Natural killer cell treated with Interleukin-12 subunit alpha and Interleukin-12 subunit beta and Interleukin-15 and Interleukin-18, amount 100 ng/mL, for 72 hours (primary cell): ENCODE data around the gene PFKP. TPM values are rescaled to one million over a fixed set of nuclear protein-coding genes. Genes with fewer than 3 reads are reported as not detected.

Source experiments
- ATAC-seq, 2 donors: fragments of 150-1000 bp; cut with Tn5 transposase in 1 of 2; sonication (Bioruptor Pico), chemical (Tn5 transposase) in 1 of 2; 2 replicates each; pipeline ENCODE4 v1.10.0; 2021
- DNase-seq: peaks from one replicate; pipeline ENCODE4 v3.0.0; 2022; ENCODE audit warnings: low spot score
- H3K27ac Mint-ChIP-seq, 2 donors: 1 replicate in 1 of 2; 2 replicates in 1 of 2; pipeline ENCODE4 v1.8.0; 2022; ENCODE audit warnings: mixed read lengths in 2 of 2, mild to moderate bottlenecking in 1 of 2, moderate library complexity in 1 of 2
- H3K27me3 Mint-ChIP-seq, 2 donors: 1 replicate in 1 of 2; 2 replicates in 1 of 2; pipeline ENCODE4 v1.8.0; 2022; ENCODE audit warnings: mixed read lengths in 2 of 2
- H3K36me3 Mint-ChIP-seq: one replicate; pipeline ENCODE4 v1.8.0; 2022; ENCODE audit warnings: mixed read lengths
- H3K4me1 Mint-ChIP-seq, 2 donors: 1 replicate in 1 of 2; 2 replicates in 1 of 2; pipeline ENCODE4 v1.8.0; 2022; ENCODE audit warnings: low read depth in 2 of 2, mixed read lengths in 2 of 2, mild to moderate bottlenecking in 1 of 2
- H3K4me3 Mint-ChIP-seq: one replicate; pipeline ENCODE4 v1.8.0; 2022; ENCODE audit warnings: mixed read lengths
- H3K9me3 Mint-ChIP-seq: 2 replicates; pipeline ENCODE4 v1.8.0; 2022; ENCODE audit warnings: mixed read lengths
- total RNA-seq, 2 donors: library from RNA; stranded (reverse); gene quantifications; one replicate each; pipeline ENCODE4 v1.2.3, GENCODE V29; 2022

PFKP gene
- total RNA-seq, 2 donors from 2014 or later, result 199 to 239 TPM

DNA sequence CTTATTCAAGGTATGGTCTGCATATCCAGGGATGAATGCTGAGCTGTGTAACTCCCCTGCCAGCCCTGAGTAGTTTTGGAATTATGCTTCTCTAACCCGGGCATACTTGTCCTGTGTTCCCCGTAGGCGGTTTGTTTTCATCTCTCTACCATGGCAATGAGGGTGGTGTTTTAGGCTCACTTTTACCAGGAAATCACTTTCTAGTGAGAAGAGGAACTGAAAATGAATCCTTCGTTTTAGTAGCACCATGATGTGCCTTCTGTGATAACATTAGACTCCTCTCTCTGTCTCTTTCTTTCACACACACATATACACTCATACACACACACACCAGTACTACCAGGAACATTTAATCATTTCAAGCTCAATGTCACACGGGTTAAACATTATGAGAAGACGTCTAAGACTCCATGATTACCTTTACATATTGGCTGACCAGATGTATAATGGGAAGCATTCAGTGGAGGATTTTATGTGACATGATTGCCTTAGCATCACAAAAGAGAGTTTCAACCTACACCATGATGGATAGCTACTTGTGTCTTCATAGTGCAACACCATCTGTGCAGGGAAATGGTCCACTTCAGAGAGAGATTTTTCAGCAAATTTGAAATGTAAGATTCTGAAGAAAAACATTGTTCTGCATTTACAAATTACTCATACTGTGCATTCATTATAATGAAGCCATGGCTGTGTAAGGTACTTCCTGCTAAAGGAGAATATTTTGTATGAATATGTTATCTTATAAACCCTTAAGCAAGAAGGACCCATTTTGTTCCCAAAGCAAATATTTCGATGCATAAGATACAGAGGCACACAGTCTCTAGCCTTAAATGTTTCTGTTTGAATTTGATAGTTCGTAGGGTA lies 31.0 kb upstream of the PFKP start:
- Mint-ChIP-seq H3K27me3 (peaks cover 27 to 50% of the 10 kb centered on the region in 2 donors), H3K36me3 (no peaks in the 10 kb centered on the region), H3K4me1 (peaks cover 3 to 5% of the 10 kb centered on the region in 2 donors), H3K4me3 (no peak overlapping the region), H3K9me3 (no peaks in the 10 kb centered on the region), H3K27ac (no peak overlapping the region)
- no peak for DNase-seq
- ATAC-seq, result no peak

- Mint-ChIP-seq H3K27me3 (peaks cover 22 to 42% of the 10 kb centered on the region in 2 donors), H3K36me3 (no peaks in the 10 kb centered on the region), H3K4me1 (peaks cover 3 to 5% of the 10 kb centered on the region in 2 donors), H3K9me3 (no peaks in the 10 kb centered on the region), H3K27ac (no peak overlapping the region), H3K4me3 (no peak overlapping the region)
- no peak for DNase-seq
- ATAC-seq, result no peak
These were observed 30.2 kb upstream of the PFKP start for GRCh38 chr10:3037182-3037581.

DNA sequence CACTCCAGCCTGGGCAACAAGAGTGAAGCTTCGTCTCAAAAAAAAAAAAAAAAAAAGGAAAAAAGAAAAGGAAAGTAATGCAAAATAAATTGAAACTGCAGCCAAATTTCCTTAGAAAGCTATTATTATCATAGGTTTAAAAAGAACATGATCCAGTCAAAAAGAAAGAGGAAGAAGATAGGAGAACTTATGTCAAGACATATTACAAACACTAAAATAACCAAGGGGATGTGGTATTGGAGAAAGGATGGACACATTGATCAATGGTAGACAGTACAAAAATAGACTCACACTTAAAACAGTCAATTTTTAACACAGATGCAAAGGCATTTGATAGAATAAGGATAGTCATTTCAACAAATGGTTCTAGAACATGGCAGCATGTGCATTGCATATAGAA lies 27.3 kb upstream of the PFKP start:
- peaks cover 5 to 7% of the 10 kb centered on the region in 2 donors for H3K4me1 Mint-ChIP-seq
- H3K27ac Mint-ChIP-seq, result no peak overlapping the region
- no peak for ATAC-seq
- H3K36me3 Mint-ChIP-seq, result no peaks in the 10 kb centered on the region
- no peak for DNase-seq
- no peaks in the 10 kb centered on the region for H3K9me3 Mint-ChIP-seq
- H3K27me3 Mint-ChIP-seq, result peaks cover 24 to 31% of the 10 kb centered on the region in 2 donors
- no peak overlapping the region for H3K4me3 Mint-ChIP-seq

GRCh38 chr10:3042589-3042988 lies 24.8 kb upstream of the PFKP start:
- peaks cover 0 to 3% of the 10 kb centered on the region in 2 donors for H3K4me1 Mint-ChIP-seq
- no peak overlapping the region for H3K27ac Mint-ChIP-seq
- no peak overlapping the region for H3K4me3 Mint-ChIP-seq
- DNase-seq (no peak), ATAC-seq (no peak)
- H3K9me3 Mint-ChIP-seq, result no peaks in the 10 kb centered on the region
- H3K36me3 Mint-ChIP-seq, result no peaks in the 10 kb centered on the region
- peaks cover 11 to 19% of the 10 kb centered on the region in 2 donors for H3K27me3 Mint-ChIP-seq

DNA sequence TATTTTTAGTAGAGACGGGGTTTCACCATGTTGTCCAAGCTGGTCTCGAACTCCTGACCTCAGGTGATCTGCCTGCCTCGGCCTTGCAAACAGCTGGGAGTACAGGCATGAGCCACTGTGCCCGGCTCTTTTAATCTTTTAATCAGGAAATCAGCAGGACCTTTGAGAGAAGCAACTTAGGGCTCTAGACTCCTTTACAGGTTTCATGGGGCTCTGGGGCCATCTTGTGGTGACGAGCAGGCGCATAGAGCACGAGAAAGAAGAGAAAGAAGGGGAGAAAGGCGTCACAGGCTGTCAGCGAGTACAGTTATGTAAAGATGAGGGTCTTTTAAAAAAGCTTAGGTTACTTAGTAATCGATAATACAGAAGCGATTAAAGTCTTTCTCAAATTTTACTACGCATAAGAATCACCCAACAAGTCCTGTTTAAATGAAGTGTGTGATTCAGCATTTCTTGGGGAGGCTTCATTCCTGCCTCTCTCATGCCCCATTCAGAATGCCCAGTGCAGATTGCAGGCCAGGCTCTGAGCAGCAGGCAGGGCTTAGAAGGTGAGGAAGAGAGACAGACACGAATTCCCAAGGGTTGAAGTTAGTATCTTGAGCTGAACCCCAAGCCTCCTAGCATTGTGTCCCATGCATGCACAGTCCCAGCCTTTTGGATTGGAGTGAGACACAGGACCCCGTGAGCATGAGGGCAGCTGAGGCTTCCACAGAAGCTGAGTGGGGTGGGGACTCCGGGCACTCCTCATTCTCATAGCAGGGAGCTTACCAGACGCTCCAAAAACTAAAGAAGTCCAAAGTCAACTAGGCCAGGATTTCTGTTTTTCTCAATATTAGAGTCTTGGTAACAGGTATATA lies 23.6 kb upstream of the PFKP start:
- ATAC-seq (peak; percentile 40 to 56), DNase-seq (peak; percentile 63)
- Mint-ChIP-seq H3K4me1 (peaks cover 0 to 3% of the 10 kb centered on the region in 2 donors), H3K4me3 (no peak overlapping the region), H3K27ac (no peak overlapping the region), H3K27me3 (peaks cover 17 to 21% of the 10 kb centered on the region in 2 donors), H3K9me3 (no peaks in the 10 kb centered on the region), H3K36me3 (no peaks in the 10 kb centered on the region)

- no peaks in the 10 kb centered on the region for H3K36me3 Mint-ChIP-seq
- no peak overlapping the region for H3K27ac Mint-ChIP-seq
- no peak overlapping the region for H3K4me3 Mint-ChIP-seq
- peaks cover 0 to 3% of the 10 kb centered on the region in 2 donors for H3K4me1 Mint-ChIP-seq
- no peak for ATAC-seq
- no peaks in the 10 kb centered on the region for H3K9me3 Mint-ChIP-seq
- no peak for DNase-seq
- H3K27me3 Mint-ChIP-seq, result peaks cover 14 to 25% of the 10 kb centered on the region in 2 donors
These were observed 21.7 kb upstream of the PFKP start for GRCh38 chr10:3045471-3046209.

DNA sequence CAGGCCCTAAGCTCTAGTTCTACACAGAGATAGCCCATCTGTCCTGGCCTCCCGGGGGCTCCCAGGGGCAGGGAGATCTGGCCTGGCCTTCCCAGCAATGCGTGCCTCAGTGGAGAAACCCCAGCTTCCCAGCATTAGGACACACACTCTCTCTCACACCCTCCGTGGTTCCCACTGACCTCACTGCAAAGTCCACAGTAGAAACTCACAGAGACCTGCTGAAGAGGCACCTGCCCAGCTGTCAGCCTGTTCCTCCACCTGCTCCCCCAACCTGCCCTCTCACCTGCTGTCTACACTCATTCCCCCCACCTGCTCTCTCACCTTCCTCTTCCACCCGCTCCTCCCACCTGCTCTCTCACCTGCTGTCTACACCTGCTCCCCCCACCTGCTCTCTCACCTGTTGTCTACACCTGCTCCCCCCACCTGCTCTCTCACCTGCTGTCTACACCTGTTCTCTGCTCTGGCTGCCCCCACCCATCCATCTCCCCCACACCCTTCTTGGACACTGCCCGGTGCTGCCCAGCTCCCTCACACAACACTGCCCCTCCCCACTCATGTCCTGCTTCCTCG lies 21.1 kb upstream of the PFKP start:
- Mint-ChIP-seq H3K4me1 (peaks cover 0 to 3% of the 10 kb centered on the region in 2 donors), H3K4me3 (no peak overlapping the region), H3K27ac (no peak overlapping the region), H3K27me3 (peaks cover 16 to 25% of the 10 kb centered on the region in 2 donors), H3K9me3 (no peaks in the 10 kb centered on the region), H3K36me3 (no peaks in the 10 kb centered on the region)
- peak in 1 of 2 donors; percentile 24 for ATAC-seq
- DNase-seq, result no peak

DNA sequence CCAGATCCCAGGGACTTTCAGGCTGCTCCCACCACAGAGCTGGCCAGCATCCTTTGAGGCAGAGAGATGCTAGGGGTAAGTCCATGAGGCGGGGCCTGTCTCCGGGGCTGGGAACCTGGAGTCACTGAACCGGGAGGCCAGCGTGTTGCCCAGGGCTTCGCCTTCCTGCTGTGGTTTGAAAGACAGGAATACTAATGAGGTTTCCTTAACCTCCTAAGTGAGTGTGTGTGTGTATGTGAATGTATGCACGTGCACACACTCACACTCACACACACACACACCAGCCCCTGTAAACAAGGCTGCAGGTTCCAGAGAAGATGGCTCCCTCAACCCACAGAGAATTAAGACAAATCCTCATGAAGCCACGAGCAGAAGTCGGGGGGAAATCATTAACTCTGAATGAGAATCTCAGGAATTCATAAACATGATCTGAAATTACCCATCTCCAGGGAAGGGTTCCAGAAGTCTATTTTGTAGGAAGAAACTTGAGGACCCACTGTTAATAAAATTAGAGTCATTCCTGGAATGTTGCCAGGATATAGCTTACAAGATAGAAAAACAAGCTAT lies 20.3 kb upstream of the PFKP start:
- H3K36me3 Mint-ChIP-seq, result no peaks in the 10 kb centered on the region
- H3K27me3 Mint-ChIP-seq, result peaks cover 16 to 27% of the 10 kb centered on the region in 2 donors
- peaks cover 0 to 3% of the 10 kb centered on the region in 2 donors for H3K4me1 Mint-ChIP-seq
- no peaks in the 10 kb centered on the region for H3K9me3 Mint-ChIP-seq
- DNase-seq, result no peak
- no peak overlapping the region for H3K4me3 Mint-ChIP-seq
- ATAC-seq, result no peak
- no peak overlapping the region for H3K27ac Mint-ChIP-seq

DNA sequence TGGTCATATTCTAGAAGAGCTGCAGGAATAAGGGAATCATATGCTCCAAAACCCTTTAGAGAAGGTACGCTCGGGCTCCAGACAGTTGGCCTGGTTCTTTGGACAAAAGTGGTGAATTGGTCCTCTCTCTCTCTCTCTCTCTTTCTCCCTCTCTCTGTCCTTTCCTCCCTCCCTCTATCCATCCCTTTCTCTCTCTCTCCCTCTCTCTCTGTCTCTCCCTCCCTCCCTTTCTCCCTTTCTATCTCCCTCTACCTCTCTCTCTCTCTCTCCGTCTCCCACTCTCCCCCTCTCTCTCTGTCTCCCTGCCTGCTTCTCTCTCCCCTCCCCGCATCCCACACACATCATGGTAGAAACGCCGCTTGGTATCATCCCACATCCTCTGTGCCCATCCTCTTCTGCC lies 19.8 kb upstream of the PFKP start:
- ATAC-seq, result no peak
- Mint-ChIP-seq H3K9me3 (no peaks in the 10 kb centered on the region), H3K27me3 (peaks cover 16 to 27% of the 10 kb centered on the region in 2 donors), H3K27ac (no peak overlapping the region), H3K4me3 (no peak overlapping the region), H3K36me3 (no peaks in the 10 kb centered on the region), H3K4me1 (peaks cover 0 to 3% of the 10 kb centered on the region in 2 donors)
- DNase-seq, result no peak

DNA sequence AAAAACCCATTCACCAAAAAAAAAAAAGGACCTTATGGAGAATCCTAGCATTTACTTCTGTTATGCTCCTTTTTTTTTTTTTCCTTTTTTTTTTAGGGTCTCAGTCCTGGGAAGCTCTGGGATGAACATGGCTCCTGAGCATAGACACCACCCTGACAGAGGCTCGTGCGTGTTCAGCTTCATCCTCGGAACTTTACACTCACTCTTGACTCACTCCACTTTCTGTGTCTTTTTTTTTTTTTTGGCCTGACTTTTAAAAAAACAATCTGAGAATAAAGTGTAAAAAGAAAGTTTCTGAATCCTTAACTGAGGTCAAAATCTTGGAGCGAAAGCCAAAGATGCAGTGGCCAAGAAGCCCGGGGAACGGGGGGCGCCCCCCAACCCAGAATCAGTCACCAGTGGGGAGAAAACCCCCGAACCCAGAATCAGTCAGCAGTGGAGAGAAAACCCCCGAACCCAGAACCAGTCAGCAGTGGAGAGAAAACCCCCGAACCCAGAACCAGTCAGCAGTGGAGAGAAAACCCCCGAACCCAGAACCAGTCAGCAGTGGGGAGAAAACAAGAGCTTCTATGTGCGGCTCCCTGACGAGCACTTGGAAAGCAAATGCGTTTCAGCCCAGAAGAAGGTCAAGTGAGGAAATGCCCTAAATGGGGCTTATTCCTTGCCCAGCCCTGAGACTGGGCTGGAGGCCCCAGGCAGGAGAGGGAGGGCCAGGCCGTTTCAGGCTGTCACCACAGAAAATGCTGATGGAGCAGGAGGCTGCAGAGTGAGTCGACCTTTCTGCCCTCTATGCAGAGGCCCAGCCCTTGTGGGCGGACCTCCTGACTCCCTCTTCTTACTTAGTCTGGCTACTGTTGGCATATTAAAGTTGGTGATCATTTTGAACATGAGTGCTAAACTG lies 19.0 kb upstream of the PFKP start:
- H3K9me3 Mint-ChIP-seq, result no peaks in the 10 kb centered on the region
- H3K36me3 Mint-ChIP-seq, result no peaks in the 10 kb centered on the region
- no peak for DNase-seq
- H3K27me3 Mint-ChIP-seq, result peaks cover 16 to 27% of the 10 kb centered on the region in 2 donors
- no peak for ATAC-seq
- H3K4me3 Mint-ChIP-seq, result no peak overlapping the region
- no peak overlapping the region for H3K27ac Mint-ChIP-seq
- peaks cover 0 to 3% of the 10 kb centered on the region in 2 donors for H3K4me1 Mint-ChIP-seq

- DNase-seq (no peak), ATAC-seq (no peak)
- no peaks in the 10 kb centered on the region for H3K9me3 Mint-ChIP-seq
- no peak overlapping the region for H3K27ac Mint-ChIP-seq
- H3K4me3 Mint-ChIP-seq, result no peak overlapping the region
- peaks cover 30 to 32% of the 10 kb centered on the region in 2 donors for H3K27me3 Mint-ChIP-seq
- H3K36me3 Mint-ChIP-seq, result no peaks in the 10 kb centered on the region
- peaks cover 7 to 8% of the 10 kb centered on the region in 2 donors for H3K4me1 Mint-ChIP-seq
These were observed 15.7 kb upstream of the PFKP start for GRCh38 chr10:3051692-3052091.

DNA sequence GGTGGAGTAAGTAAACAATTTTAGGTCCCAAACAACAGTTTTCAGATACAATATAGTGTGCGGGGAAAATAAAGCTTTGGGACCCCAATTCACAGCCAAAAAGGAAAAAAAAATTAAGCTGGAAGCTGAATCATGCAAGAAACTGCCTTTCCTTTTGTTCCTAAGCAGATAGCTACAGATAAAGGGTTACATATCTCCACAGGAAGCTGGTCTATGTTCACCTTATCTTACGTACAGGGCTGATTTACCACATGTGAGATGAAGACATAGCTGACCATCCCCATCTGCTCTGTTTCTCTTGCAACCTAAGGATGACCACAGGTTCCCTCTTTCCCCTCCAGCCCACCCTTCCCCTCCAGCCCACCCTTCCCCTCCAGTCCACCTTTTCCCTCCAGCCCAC lies 14.2 kb upstream of the PFKP start:
- ATAC-seq (no peak), DNase-seq (no peak)
- peaks cover 11 to 16% of the 10 kb centered on the region in 2 donors for H3K4me1 Mint-ChIP-seq
- H3K27me3 Mint-ChIP-seq, result peaks cover 27 to 28% of the 10 kb centered on the region in 2 donors
- H3K36me3 Mint-ChIP-seq, result no peaks in the 10 kb centered on the region
- H3K27ac Mint-ChIP-seq, result no peak overlapping the region
- H3K4me3 Mint-ChIP-seq, result no peak overlapping the region
- no peaks in the 10 kb centered on the region for H3K9me3 Mint-ChIP-seq
